ENCODE measurements around the gene GRHL1.

- TF ChIP-seq CTCF (optimal IDR thresholded peaks at IDR 0.05 in 1 of 3, IDR thresholded peaks at IDR 0.05 in 1 of 3, conservative IDR thresholded peaks at IDR 0.05 in 1 of 3; ENCODE audit: extremely low read depth in 1 of 3, insufficient read depth in 2 of 3, low read length in 3 of 3) (no peak), EZH2 (IDR thresholded peaks at IDR 0.05; ENCODE audit: low read length) (no peak)
These were observed 68.3 kb downstream of the GRHL1 start for GRCh38 chr2:10019602-10020400.
